K562 (cell line): ENCODE results near the gene CNR2. TPM values are rescaled to one million over a fixed set of nuclear protein-coding genes. Genes with fewer than 3 reads are reported as not detected.

Source experiments
- BRD4 ChIP-seq: fragments of 200-600 bp; sonication (generic); IDR thresholded peaks from 2 replicates; pipeline ENCODE4 v1.6.1; 2017; ENCODE audit warnings: inconsistent platforms
- CEBPG ChIP-seq, 3 experiments: fragments of 200-800 bp in 1 of 3; sonication (Bioruptor generic) in 1 of 3; sonication (generic) in 1 of 3; formaldehyde crosslinking in 1 of 3; IDR thresholded peaks in 2 of 3; conservative IDR thresholded peaks in 1 of 3; 2 replicates each; pipeline versions ENCODE4 v1.6.1 to v1.8.0; 2016 to 2022; ENCODE audit warnings: missing compliant biosample characterization in 2 of 3, missing genetic modification characterization in 2 of 3, mild to moderate bottlenecking in 1 of 3, missing genetic modification reagents in 1 of 3
- E2F8 ChIP-seq: fragments of 450-650 bp; IDR thresholded peaks from 2 replicates; pipeline ENCODE4 v1.7.1; 2018; ENCODE audit warnings: mild to moderate bottlenecking, low read depth; ENCODE audit not compliant: partially characterized antibody
- EP400 ChIP-seq: fragments of 450-650 bp; IDR thresholded peaks from 2 replicates; pipeline ENCODE4 v1.6.1; 2017; ENCODE audit warnings: antibody characterized with exemption, mild to moderate bottlenecking, moderate library complexity
- KLF13 ChIP-seq: fragments of 450-650 bp; IDR thresholded peaks from 2 replicates; pipeline ENCODE4 v1.6.1; 2016; ENCODE audit warnings: missing genetic modification characterization, low read depth, mild to moderate bottlenecking, missing compliant biosample characterization, moderate library complexity, borderline replicate concordance
- NFE2 ChIP-seq: IDR thresholded peaks from 2 replicates; pipeline ENCODE4 v1.6.1; 2014; ENCODE audit warnings: antibody characterized with exemption, low read depth
- NUFIP1 ChIP-seq: fragments of 450-650 bp; IDR thresholded peaks from 2 replicates; pipeline ENCODE4 v1.6.1; 2018; ENCODE audit not compliant: partially characterized antibody
- SMARCE1 ChIP-seq: fragments of 450-650 bp; IDR thresholded peaks from 2 replicates; pipeline ENCODE4 v1.7.1; 2016; ENCODE audit warnings: mild to moderate bottlenecking
- ZNF121 ChIP-seq: sonication (generic); formaldehyde crosslinking; conservative IDR thresholded peaks from 2 replicates; pipeline ENCODE4 v1.8.0; 2022; ENCODE audit warnings: missing genetic modification reagents
- ZNF41 ChIP-seq: fragments of 250-450 bp; sonication (Bioruptor Pico); conservative IDR thresholded peaks from 2 replicates; pipeline ENCODE4 v1.4.0; 2020; ENCODE audit warnings: mild to moderate bottlenecking
- polyA plus RNA-seq, 8 experiments: library from polyadenylated mRNA; depleted of rRNA in 4 of 8; stranded (reverse) in 5 of 8; unstranded in 3 of 8; fragments of >200 nt; fragmentation: Nextera tagmentation in 2 of 8; fragmentation: Illumina TruSeq in 1 of 8; extraction: Ambion mirVana in 2 of 8; extraction: Trizol in 1 of 8; gene quantifications; 2 replicates each; pipeline versions ENCODE4 v1.2.1 to v1.2.3, GENCODE V29; 2011 to 2014; ENCODE audit warnings: inconsistent platforms in 1 of 8, missing spikeins in 1 of 8
- total RNA-seq, 7 experiments: library from RNA; depleted of rRNA in 6 of 7; stranded (reverse); fragments of >200 nt in 6 of 7; fragmentation: Illumina TruSeq in 2 of 7; extraction: Trizol in 2 of 7; gene quantifications; 2 replicates each; pipeline versions ENCODE4 v1.2.1 to v1.2.3, GENCODE V29; 2011 to 2021; ENCODE audit warnings: low replicate concordance in 1 of 7
- TF ChIP-seq, protein P1 (sequence below): fragments of 450-650 bp; IDR thresholded peaks from 2 replicates; pipeline ENCODE4 v1.6.1; 2018; ENCODE audit not compliant: partially characterized antibody
- TF ChIP-seq, protein P2 (sequence below): fragments of 250-450 bp; sonication (Bioruptor Pico); IDR thresholded peaks from 2 replicates; pipeline ENCODE4 v1.9.0; 2021; ENCODE audit warnings: mild to moderate bottlenecking
- TF ChIP-seq, protein P3 (sequence below): sonication (generic); formaldehyde crosslinking; IDR thresholded peaks from 2 replicates; pipeline ENCODE4 v1.8.0; 2023; ENCODE audit warnings: missing genetic modification reagents, mild to moderate bottlenecking, borderline replicate concordance

Gene CNR2
- total and polyA plus RNA-seq, 9 of the 15 experiments (the other 6 are each of a cell fraction or from before 2014, with no cell fraction given), result not detected

DNA sequence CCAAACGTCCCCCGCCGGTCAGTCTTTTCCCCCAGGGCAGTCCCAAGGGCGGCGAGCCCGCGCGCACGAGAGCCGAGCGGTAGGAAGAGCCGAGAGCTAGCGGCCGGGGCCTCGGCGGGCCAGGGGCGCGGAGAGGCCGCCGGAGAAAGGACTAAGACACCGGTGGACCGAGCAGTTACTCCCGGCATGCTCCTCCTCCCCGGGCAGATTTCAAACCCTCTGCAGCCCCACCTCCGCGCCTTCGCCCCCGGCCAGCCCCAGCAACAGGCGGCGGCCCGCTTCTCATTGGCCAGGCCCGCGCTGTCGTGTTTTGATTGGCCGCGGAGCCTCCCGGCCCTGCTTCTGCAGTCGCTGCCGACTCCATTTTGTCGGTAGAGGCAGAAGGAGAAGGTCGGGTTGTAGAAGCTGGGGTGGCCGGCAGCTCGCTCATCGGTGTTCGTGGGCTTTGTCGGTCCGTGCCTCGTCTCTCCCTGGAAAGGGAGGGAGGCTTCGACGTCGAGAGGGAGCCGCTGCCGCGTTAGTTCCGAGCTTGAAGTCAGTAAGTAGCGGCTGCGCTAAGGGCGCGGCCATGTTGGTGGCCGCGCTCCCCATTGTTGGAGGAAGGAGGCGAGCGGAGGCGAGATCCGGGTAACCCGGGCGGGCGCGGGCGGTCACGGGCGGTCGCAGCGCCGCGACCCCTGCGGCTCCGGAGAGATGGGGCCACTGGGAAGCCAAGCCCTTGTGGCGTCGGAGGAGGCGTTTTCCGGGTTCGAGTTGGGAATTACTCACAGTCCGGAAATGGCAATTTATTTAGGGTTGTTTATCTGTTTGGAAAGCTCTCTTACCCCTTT lies 46.5 kb upstream of the CNR2 start, which contains the start of gene PNRC2 (continued):
- TF ChIP-seq KLF13 (0 out of 2 replicates have a peak, but pooled peaks have one; percentile 32), NUFIP1 (no peak), ZNF41 (CRISPR knock-in tag) (peak; percentile 46; the same call in 1 of the 2 replicates), E2F8 (peak; percentile 66), CEBPG (CRISPR knock-in tag; IDR thresholded peaks at IDR 0.05) (no peak), CEBPG (tag; conservative IDR thresholded peaks at IDR 0.05 in 1 of 2, IDR thresholded peaks at IDR 0.05 in 1 of 2) (no peak), SMARCE1 (no peak), ZNF121 (no peak), NFE2 (no peak), EP400 (peak; percentile 95), BRD4 (peak; percentile 93)
- TF ChIP-seq, protein P1, sequence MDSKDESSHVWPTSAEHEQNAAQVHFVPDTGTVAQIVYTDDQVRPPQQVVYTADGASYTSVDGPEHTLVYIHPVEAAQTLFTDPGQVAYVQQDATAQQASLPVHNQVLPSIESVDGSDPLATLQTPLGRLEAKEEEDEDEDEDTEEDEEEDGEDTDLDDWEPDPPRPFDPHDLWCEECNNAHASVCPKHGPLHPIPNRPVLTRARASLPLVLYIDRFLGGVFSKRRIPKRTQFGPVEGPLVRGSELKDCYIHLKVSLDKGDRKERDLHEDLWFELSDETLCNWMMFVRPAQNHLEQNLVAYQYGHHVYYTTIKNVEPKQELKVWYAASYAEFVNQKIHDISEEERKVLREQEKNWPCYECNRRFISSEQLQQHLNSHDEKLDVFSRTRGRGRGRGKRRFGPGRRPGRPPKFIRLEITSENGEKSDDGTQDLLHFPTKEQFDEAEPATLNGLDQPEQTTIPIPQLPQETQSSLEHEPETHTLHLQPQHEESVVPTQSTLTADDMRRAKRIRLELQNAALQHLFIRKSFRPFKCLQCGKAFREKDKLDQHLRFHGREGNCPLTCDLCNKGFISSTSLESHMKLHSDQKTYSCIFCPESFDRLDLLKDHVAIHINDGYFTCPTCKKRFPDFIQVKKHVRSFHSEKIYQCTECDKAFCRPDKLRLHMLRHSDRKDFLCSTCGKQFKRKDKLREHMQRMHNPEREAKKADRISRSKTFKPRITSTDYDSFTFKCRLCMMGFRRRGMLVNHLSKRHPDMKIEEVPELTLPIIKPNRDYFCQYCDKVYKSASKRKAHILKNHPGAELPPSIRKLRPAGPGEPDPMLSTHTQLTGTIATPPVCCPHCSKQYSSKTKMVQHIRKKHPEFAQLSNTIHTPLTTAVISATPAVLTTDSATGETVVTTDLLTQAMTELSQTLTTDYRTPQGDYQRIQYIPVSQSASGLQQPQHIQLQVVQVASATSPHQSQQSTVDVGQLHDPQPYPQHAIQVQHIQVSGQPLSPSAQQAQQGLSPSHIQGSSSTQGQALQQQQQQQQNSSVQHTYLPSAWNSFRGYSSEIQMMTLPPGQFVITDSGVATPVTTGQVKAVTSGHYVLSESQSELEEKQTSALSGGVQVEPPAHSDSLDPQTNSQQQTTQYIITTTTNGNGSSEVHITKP, result peak; percentile 14
- TF ChIP-seq, protein P2, sequence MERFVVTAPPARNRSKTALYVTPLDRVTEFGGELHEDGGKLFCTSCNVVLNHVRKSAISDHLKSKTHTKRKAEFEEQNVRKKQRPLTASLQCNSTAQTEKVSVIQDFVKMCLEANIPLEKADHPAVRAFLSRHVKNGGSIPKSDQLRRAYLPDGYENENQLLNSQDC (CRISPR knock-in tag), result no peak; the same call in 1 of the 2 replicates
- TF ChIP-seq, protein P3, sequence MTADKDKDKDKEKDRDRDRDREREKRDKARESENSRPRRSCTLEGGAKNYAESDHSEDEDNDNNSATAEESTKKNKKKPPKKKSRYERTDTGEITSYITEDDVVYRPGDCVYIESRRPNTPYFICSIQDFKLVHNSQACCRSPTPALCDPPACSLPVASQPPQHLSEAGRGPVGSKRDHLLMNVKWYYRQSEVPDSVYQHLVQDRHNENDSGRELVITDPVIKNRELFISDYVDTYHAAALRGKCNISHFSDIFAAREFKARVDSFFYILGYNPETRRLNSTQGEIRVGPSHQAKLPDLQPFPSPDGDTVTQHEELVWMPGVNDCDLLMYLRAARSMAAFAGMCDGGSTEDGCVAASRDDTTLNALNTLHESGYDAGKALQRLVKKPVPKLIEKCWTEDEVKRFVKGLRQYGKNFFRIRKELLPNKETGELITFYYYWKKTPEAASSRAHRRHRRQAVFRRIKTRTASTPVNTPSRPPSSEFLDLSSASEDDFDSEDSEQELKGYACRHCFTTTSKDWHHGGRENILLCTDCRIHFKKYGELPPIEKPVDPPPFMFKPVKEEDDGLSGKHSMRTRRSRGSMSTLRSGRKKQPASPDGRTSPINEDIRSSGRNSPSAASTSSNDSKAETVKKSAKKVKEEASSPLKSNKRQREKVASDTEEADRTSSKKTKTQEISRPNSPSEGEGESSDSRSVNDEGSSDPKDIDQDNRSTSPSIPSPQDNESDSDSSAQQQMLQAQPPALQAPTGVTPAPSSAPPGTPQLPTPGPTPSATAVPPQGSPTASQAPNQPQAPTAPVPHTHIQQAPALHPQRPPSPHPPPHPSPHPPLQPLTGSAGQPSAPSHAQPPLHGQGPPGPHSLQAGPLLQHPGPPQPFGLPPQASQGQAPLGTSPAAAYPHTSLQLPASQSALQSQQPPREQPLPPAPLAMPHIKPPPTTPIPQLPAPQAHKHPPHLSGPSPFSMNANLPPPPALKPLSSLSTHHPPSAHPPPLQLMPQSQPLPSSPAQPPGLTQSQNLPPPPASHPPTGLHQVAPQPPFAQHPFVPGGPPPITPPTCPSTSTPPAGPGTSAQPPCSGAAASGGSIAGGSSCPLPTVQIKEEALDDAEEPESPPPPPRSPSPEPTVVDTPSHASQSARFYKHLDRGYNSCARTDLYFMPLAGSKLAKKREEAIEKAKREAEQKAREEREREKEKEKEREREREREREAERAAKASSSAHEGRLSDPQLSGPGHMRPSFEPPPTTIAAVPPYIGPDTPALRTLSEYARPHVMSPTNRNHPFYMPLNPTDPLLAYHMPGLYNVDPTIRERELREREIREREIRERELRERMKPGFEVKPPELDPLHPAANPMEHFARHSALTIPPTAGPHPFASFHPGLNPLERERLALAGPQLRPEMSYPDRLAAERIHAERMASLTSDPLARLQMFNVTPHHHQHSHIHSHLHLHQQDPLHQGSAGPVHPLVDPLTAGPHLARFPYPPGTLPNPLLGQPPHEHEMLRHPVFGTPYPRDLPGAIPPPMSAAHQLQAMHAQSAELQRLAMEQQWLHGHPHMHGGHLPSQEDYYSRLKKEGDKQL (CRISPR knock-in tag), result no peak
